HG02678 (cell line): Measurements from ENCODE around the gene CFAP157.
"Not testable (repeated sequence)": the region's sequence is repeated elsewhere in the genome, so short reads cannot be mapped to it uniquely, and the experiment has no call there.

Experiments
- ATAC-seq: cut with Tn5 transposase; IDR thresholded peaks from one replicate; pipeline ENCODE4 v1.9.1; 2021; ENCODE audit warnings: mild to moderate bottlenecking, moderate library complexity; ENCODE audit not compliant: unreplicated experiment

CFAP157 gene

DNA sequence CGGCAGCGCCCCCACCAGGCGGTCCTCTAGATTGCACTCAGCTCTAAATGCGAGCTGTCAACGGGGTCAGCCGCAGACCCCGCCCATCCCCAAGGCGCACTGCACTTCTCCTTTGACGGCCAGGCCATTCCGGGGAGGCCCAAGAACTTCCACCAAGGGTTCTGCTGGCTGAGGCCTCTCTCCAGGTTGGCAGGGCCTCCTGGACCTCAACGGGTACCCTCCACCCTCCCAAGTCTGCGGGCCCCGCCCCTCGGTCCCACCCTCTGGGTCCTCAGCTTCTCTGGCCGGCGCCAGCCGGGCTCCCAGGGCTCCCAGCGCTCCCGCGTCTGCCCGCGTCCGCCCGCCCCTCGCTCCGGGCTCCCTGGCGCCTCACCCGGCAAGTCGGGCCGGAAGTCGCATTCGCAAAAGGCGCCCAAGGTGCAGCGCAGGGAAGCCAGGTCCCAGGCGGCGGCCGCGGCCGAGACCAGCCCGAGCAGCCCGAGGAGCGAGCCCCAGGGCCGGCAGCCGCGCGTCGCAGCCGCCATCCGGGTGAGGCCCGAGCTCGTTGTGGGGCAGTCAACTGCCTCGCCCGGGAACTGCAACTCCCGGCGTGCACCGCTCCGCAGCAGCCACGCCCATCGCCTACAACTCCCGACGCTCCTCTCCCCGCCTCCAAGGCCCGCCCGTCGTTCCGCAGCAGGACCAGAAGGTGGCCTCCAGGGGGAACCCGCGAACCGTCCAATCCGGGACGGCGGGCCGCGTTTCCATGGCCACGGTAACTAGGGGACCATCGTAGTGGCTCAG lies 28.1 kb downstream of the CFAP157 start, which contains the start of gene TOR2A:
TOR2A (minus strand) TSS at position 548 of the 783 bp plus-strand sequence; CDS start at position 524, 24 bp downstream.
- ATAC-seq: peak; percentile 92

DNA sequence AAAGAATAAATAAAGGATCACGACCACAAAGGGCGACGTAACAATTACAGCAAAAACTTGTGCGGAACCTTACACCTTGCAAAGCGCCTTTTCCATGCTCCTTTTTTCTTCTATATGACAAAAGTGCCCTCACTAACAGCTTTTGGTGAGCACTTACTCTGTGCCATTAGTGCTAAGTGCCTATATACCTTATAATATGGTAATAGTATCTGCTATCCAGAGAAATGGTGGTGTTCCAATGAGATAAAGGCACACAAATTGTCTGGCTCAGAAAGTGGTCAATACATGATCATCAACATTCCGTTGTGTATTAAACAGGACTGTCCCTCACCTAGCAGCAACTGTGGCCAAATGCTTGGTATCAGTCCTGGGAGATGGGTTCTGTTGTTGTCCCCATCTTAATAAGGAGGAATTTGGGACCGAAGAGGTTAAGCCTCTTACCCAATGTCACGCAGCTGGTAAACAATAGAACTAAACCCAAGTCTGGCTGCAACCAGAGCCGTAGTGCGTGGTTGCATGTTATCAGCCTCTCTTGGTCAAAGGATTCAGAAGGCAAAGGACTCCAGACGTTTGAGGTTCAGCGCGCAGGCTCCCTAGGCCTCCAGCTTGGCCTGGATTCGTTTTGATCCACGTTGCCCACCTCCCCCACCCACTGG lies 28.9 kb downstream of the CFAP157 start:
- ATAC-seq: peak; percentile 1

DNA sequence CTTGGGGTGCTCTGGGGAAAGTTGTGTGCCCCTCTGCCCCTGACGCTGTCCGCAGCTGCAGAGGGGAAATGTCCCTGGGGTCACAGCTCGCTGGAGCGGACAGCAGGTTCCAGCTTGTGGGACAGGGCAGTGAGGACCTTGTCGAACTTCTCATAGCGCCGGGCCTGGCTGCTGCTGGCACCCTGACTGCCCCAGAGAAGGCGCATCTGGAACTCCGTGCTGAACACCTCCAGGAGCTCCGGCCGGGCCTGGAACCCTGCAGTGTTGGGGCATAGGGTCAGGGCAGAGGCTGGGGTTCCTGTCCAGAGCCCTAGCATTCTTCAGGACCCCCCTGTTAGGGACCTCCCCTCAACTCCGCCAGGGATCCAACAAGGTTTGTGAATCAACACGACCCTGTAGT lies 31.9 kb downstream of the CFAP157 start:
- no peak for ATAC-seq

DNA sequence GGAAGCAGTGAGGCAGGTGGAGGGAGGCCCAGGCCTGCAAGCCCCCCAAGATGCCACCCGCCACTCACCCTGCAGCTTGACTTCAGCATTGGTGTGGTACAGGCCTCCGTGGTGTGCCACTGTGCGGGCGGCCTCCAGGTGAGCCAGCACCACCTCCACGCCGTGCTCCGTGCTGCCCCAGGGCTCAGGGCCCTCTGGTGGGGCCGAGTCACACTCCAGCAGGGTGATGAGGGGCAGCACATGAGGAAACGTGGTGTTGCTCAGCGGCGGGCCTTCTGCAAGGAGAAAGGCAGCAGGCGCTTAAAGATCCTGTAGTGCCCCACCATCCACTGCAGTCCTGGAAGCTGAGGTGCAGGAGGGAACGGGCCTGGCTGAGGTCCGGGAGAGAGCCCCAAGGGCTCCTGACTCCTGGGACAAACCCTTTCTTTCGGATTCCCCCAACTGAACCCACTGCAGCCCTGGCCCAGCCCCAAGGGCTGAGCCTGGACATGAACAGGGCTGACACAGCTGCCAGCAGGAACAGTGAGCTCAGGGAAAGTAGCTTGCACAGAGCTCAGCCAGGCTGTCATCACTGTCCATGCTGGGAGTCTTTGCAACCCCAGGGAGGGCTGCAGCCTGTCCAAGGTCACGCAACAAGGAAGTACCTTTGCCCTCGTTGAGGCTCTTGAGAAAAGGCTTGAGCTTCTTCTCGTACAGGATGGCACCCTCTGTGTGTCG lies 33.0 kb downstream of the CFAP157 start:
- ATAC-seq: no peak

DNA sequence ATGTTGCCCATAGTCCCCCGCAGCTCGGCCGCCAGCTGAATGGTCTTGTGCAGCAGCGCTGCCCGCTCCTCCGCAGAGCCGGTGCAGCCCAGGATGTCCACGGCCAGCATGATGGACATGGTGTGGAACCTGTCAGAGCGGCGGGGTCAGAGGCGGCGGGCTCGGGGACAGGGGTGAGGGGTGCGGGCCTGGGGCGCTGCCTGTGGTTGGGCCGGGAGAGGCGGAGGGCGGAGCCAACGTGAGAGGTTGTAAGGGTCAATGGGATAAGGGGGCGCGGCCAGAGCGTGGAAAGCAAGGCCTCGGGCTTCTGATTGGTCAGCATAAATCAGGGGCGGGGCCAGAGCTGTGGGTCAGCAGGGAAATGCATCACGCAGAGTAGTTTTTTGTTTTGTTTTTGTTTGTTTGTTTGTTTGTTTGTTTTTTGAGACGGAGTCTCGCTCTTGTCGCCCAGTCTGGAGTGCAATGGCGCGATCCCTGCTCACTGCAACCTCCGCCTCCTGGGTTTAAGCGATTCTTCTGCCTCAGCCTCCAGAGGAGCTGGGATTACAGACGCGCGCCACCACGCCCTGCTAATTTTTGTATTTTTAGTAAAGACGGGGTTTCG lies 35.1 kb downstream of the CFAP157 start:
- no peak for ATAC-seq

DNA sequence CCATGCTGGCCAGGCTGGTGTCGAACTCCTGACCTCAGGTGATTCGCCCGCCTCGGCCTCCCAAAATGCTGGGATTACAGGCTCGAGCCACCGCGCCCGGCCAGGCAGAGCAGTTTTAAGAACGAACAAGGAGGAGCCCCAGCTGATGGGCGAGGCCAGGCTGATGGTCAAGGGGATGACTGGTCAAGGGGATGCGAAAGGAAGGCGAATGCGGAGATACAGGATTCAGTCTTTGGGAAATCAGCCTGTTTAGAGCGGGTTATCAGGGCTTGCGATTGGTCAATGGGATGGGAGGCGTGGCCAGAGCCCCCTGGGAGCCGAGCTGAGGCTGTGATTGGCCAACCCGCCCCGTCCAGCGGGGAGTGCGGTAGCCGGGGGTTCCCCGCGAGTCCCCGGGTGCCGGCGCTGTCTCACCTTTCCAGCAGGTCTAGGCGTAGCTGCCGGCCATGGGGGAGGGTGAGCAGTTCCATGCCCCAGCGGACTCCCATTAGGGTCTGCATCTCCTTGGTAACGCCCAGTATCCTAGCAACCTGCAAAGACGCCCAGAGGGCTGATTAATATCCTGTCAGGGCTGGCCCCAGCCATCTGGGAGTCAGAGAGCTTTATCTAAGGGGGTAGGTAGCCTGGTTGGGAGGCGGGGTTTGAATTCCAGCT lies 35.8 kb downstream of the CFAP157 start:
- no peak for ATAC-seq

DNA sequence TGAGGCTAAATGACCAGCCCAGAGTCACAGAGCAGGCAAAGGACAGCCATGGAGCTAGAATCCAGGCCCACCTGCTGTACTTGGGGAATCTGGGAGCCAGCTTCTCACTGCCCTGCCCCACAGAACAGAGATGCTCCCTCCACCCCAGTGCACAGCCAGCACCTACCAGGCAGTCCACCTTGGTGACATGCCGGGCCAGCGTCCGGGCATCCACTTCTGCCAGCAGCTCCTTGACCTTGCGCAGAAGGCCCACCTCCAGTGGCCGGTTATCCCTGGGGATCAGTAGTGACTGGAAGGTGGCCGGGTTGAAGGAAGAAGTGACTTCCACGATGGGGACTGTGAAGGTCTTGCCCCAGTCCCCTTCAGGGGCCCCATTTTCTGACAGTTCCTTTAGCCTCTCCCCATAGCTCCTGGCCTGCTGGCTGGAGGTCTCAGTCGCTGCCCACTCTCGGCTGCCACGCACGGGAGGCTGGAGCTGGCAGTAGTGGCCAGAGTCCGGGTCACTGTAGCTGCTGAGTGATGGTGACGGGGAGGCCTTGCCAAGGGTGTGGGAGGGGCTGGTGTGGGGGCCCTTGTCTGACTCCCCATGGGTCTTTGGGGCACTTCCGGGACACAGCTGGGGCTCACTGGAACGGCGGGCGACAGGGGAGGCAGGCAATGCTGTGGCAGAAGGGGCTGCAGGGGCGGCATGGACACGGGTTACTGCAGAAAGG lies 37.8 kb downstream of the CFAP157 start:
- no peak for ATAC-seq

DNA sequence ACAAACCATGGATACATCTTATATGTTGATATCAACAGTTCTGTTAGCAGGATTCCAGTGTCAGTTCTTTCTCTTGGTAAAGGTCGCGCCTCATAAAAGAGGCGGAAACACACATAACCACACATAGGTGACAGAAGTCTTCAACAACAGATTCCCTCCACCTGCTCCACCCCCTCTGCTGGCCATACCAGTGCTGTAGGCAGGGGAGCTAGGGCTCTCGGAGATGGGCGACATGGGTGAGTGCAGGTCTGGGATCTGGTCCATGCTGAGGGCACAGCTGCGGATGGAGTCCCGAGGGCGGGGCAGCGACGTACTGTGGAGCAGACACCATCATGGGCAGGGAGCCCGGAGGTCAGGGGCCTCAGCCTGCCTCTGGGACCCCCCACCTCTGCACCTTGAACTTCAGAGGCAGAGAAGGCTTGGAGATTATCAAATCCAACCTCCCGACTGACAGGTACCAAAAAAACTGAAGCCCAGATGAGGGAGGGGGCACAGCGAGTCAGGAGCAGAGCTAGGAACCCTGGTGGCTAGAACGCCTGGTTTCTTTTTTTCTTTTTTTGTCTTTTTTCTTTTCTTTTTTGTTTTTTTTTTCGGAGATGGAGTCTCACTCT lies 40.3 kb downstream of the CFAP157 start:
- ATAC-seq: no peak

DNA sequence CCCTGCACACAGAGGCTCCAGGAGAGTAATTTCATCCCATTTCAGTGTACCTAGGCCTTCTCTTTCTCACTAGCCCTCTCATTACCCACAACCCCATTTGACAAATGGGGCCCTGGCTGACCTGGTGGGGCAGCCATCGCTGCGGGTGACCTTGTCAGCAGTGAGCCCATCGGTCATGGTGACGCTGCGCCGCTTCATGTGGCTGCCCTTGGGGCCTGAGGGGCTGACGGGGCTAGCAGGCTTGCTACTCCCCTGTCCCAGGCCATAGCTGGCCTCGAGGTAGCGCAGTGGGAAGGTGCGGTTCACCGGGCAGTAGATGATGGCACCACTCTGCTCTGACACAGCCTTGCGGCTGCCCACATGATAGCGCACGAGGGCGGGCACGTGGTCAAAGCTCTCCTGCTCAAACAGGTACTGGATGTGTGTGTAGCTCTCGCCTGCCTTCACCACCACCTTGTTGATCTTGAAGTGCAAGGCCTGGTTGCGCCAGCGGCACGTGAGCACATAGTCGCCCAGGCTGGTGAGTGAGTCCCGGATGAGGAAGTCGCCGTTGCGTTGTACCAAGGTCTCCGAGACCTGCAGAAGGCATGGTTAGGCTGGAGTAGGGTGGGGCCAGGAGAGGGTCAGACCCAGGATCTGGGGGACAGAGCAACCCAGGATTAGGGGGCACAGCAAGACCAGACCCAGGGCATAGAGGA lies 42.5 kb downstream of the CFAP157 start:
- no peak for ATAC-seq

DNA sequence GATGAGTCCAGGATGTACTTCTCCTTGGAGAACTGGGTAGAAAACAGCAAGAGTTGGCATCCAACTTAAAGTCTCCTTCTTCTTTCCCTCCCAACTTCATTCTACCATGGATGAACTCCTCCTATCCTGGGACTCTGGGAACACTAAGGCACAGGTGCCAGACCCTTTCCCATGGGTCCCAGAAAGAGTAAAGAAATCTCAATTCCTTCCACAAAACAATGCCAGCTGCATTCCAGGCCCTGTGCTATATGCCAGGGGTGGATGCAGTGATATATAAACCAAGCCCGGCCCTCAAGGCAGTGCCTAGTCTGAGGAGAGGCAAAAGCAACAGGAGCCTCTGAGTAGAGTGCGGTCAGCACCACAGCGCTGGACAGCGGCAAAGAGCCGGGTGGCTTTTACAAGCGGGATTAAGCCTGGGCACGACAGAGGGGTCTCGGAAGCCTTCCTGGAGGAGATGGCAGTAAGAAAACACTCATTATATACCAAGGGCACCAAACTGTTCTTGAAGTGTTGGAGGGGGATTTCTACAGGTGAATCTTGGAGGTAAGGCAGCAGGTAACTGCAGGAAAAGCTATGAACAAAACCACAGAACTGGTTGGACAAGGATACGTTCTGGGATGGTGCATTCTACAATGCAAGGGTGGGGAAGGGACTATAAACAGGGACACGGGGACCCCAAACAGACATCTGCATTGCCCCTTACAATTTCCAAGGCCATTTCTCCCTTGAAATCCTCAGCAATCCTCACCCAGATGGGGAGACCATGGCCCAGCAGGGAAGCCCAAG lies 44.7 kb downstream of the CFAP157 start:
- no peak for ATAC-seq

DNA sequence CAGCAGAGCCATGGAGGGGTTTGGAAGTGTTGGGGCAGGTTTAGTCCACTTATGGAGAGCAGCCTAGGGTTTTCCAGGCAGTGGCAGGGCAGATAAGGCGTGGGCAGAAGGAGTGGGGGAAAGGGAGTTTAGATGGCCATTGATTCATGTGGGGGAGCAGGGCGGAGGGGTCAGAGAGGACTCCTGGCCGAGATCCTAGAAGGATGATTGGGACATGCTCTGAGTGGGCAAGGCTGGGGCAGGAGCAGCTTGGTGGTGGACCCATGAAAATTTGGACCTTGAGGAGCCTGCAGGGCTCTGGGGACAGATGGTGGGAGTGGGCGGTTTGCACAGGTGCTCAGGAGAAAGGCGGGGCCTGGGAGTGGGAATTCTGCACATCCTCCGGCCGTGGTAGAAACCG lies 46.4 kb downstream of the CFAP157 start:
- no peak for ATAC-seq

DNA sequence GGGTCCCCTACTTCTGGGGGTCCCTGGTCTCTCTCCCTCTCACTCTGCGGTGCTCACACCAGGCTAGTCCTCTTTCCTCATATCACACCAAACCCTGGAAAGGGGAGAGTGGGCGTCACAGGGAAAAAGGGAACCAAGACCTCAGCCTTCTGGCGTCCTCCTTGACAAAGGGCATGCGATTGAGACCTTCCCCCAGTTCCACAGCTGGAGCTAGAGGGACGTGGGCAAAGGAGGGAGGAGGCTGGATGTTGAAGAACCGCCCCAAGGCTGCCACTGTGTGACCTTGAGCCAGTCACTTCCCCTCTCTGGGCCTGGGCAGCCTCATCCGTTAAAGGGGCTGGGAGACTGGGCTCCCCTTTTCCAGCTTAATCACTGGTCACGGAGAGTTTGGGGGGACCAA lies 46.8 kb downstream of the CFAP157 start:
- ATAC-seq: no peak

DNA sequence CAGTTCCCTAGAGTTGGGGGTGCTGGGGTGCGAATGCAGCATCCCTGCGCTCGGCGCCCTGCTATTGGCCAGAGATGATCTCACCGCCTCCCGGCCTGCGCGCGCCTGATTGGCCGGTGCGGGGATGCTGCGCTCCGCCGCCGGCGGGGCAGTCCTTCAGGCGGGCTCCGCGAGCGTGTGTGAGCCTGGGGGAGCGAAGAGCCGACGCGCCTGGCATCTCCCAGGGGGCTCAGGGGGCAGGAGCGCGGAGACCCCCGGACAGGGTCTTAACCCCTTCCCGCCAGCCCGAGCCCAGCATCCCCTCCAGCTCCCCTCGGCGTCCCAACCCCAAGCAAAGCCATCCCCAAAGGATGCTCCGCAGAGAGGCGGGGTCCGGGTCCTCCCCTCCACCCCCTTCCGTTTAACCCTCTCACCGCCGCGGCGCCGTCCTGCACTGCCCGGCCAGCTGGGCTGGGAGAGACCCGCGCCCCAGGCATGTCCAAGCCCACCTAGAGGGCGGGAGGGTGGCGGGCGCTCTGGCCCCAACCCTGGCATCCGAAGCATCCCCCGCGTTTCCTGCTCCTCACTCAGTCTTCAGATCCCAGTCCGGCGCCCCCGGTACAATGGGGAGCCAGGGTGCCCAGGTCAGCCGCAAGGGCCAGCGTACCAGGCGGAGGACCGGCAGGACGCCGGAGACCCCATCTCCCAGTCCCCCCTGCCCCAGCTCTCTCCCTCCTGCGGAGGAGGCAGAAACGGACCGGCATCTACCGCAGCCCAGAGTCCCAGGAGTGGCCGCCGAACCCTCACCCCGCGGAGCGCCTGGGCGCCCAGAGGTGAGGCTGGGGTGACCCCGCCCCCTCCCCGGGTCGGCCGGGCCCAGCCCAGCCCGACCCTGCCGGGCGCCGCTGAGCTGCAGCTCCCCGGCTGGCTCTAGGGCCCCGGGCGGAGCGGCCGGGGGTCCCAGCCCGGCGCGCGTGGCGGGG lies 47.6 kb downstream of the CFAP157 start:
- ATAC-seq: no peak

DNA sequence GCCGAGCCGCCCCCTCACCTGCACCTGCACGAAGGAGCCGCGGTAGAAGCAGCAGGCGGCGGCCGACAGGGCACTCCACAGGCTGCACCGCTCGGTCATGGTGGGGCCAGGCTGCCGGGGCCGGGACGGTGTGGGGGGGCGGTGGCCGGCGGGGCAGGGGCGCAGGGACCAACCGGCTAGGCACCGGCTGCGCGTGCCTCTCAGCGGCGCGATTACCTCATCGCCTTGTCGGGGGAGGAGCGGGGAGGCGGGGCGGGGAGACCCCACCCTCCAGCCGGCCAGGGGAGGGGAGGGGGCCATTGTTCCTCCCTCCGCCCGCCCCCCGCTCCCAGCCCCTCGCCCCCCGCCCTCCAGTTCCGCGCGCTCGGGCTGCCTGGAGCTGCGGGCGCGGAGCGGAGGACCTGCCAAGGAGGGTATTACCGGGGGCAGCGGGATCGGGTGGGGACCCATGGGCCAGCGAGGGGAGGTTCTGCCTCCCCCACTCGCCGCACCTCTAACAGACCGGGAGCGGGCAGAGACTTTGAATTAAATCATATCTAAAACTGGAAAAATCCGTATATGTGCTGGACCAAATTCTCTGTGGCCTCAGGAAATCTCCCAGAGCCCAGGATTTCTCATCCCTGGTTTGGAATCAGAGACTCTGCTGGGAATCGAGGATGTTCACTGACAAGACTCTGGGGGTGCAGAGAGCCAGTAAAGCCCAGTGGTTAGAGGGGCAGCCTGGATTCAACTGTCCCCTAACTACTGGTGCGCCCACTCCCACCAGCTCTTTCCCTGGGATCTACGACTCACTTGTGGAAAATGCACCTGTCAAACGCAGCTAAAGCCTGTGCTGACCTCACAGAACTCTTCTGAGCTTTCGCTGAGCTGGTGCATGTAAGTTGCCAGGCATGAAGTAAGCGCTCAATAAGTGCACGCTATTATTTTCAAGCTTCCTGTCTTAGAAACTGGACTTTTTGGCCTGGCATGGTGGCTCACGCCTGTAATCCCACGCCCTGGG lies 48.6 kb downstream of the CFAP157 start:
- no peak for ATAC-seq

DNA sequence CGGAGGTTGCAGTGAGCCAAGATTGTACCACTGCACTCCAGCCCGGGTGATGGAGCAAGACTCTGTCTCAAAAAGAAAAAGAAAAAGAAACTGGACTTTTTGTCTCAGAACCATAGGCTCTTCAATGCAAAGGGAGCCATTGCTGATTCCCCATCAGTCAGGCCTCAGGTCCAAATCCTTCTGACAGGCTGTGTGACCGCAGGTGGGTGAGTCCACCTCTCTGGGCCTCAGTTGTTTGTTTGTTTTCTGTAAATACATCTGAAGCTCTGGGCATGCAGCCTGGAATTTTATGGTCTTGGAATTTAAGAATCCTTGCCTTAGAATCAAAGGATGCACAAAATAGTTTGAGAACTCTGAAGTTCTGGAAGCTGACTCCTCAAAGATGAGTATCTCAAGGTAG lies 49.4 kb downstream of the CFAP157 start:
- no peak for ATAC-seq

DNA sequence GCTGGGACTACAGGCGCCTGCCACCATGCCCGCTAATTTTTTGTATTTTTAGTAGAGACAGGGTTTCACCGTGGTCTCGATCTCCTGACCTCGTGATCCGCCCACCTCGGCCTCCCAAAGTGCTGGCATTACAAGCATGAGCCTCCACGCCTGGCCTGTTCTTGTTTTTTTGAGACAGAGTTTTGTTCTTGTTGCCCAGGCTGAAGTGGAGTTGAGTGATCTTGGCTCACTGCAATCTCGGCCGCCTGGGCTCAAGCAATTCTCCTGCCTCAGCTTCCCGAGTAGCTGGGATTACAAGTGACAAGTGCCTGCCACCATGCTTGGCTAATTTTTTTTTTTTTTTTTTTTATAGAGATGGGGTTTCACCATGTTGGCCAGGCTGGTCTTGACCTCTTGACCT lies 50.0 kb downstream of the CFAP157 start:
- ATAC-seq: not testable (repeated sequence)
